ENCODE measurements around the gene KIF22. TPM values are rescaled to one million over a fixed set of nuclear protein-coding genes. Genes with fewer than 3 reads are reported as not detected.
"Not testable (repeated sequence)": the region's sequence is repeated elsewhere in the genome, so short reads cannot be mapped to it uniquely, and the experiment has no call there.

KIF22 gene
- total and polyA plus RNA-seq, 5 donors = 19.0 to 89.6 (median 48.2) TPM

GRCh38 chr16:29831490-29831889 is 40.9 kb downstream of the KIF22 start:
- no peak overlapping the region for H3K27ac ChIP-seq (ENCODE audit: low read length)
- no peaks in the 10 kb centered on the region for H3K9me3 ChIP-seq (ENCODE audit: control insufficient read depth, low read length)
- no peak for DNase-seq
- ATAC-seq = peak in 1 of 2 donors; percentile 16
- H3K4me3 ChIP-seq (ENCODE audit: low read length) = no peak overlapping the region
- 74% methylated on average over 2 of the region's 2 CpGs for WGBS
- H3K4me1 ChIP-seq (ENCODE audit: control insufficient read depth, insufficient read depth, low read length) = no peaks in the 10 kb centered on the region
- no peaks in the 10 kb centered on the region for H3K27me3 ChIP-seq (ENCODE audit: control insufficient read depth, insufficient read depth)
- intact Hi-C loops (cut with DNase I) = no loop called here

GRCh38 chr16:29833219-29833618 is 42.7 kb downstream of the KIF22 start:
- 96% methylated on average over 4 of the region's 4 CpGs for WGBS
- H3K9me3 ChIP-seq (ENCODE audit: control insufficient read depth, low read length); H3K4me3 ChIP-seq (ENCODE audit: low read length); H3K27ac ChIP-seq (ENCODE audit: low read length); intact Hi-C loops (cut with DNase I); H3K27me3 ChIP-seq (ENCODE audit: control insufficient read depth, insufficient read depth); ATAC-seq; H3K4me1 ChIP-seq (ENCODE audit: control insufficient read depth, insufficient read depth, low read length); DNase-seq: not testable (repeated sequence)

GRCh38 chr16:29834079-29834478 is 43.5 kb downstream of the KIF22 start:
- 92% methylated on average over 5 of the region's 5 CpGs for WGBS
- Histone ChIP-seq H3K27ac (ENCODE audit: low read length) (no peak overlapping the region), H3K4me3 (ENCODE audit: low read length) (no peak overlapping the region), H3K9me3 (ENCODE audit: control insufficient read depth, low read length) (no peaks in the 10 kb centered on the region), H3K27me3 (ENCODE audit: control insufficient read depth, insufficient read depth) (no peaks in the 10 kb centered on the region), H3K4me1 (ENCODE audit: control insufficient read depth, insufficient read depth, low read length) (no peaks in the 10 kb centered on the region)
- ATAC-seq = no peak
- no peak for DNase-seq
- intact Hi-C loops (cut with DNase I) = no loop called here

- intact Hi-C loops (cut with DNase I) = no loop called here
- WGBS = 92% methylated on average over 7 of the region's 7 CpGs
- no peak for ATAC-seq
- Histone ChIP-seq H3K4me3 (ENCODE audit: low read length) (no peak overlapping the region), H3K27me3 (ENCODE audit: control insufficient read depth, insufficient read depth) (no peaks in the 10 kb centered on the region), H3K4me1 (ENCODE audit: control insufficient read depth, insufficient read depth, low read length) (no peaks in the 10 kb centered on the region), H3K27ac (ENCODE audit: low read length) (no peak overlapping the region), H3K9me3 (ENCODE audit: control insufficient read depth, low read length) (no peaks in the 10 kb centered on the region)
- no peak for DNase-seq
These were observed 45.4 kb downstream of the KIF22 start for GRCh38 chr16:29835926-29836325.

- H3K27me3 ChIP-seq (ENCODE audit: control insufficient read depth, insufficient read depth) = no peaks in the 10 kb centered on the region
- H3K4me3 ChIP-seq (ENCODE audit: low read length) = no peak overlapping the region
- WGBS = 83% methylated on average over 15 of the region's 15 CpGs
- DNase-seq (no peak), ATAC-seq (no peak)
- no peaks in the 10 kb centered on the region for H3K9me3 ChIP-seq (ENCODE audit: control insufficient read depth, low read length)
- H3K4me1 ChIP-seq (ENCODE audit: control insufficient read depth, insufficient read depth, low read length) = no peaks in the 10 kb centered on the region
- no peak overlapping the region for H3K27ac ChIP-seq (ENCODE audit: low read length)
- intact Hi-C loops (cut with DNase I) = no loop called here
These were observed 46.1 kb downstream of the KIF22 start for GRCh38 chr16:29836623-29837022.

- no peak for DNase-seq
- 92% methylated on average over 5 of the region's 5 CpGs for WGBS
These were observed 47.3 kb downstream of the KIF22 start for GRCh38 chr16:29837841-29838240.

GRCh38 chr16:29839822-29840221 is 49.3 kb downstream of the KIF22 start:
- 69% methylated on average over 6 of the region's 6 CpGs for whole genome bisulfite sequencing
- DNase-seq (no peak), ATAC-seq (peak in 1 of 2 donors; percentile 27)
- H3K9me3 ChIP-seq (ENCODE audit: control insufficient read depth, low read length) = no peaks in the 10 kb centered on the region
- no peaks in the 10 kb centered on the region for H3K4me1 ChIP-seq (ENCODE audit: control insufficient read depth, insufficient read depth, low read length)
- no peak overlapping the region for H3K4me3 ChIP-seq (ENCODE audit: low read length)
- H3K27ac ChIP-seq (ENCODE audit: low read length) = no peak overlapping the region
- H3K27me3 ChIP-seq (ENCODE audit: control insufficient read depth, insufficient read depth) = no peaks in the 10 kb centered on the region
- intact Hi-C loops (cut with DNase I) = no loop called here

More at GRCh38 chr16:29837841-29838240, 47.3 kb downstream of the KIF22 start:
- H3K4me1 ChIP-seq (ENCODE audit: control insufficient read depth, insufficient read depth, low read length) = no peaks in the 10 kb centered on the region
- no peak overlapping the region for H3K4me3 ChIP-seq (ENCODE audit: low read length)
- no peak for ATAC-seq
- intact Hi-C loops (cut with DNase I) = no loop called here
- H3K27ac ChIP-seq (ENCODE audit: low read length) = no peak overlapping the region
- no peaks in the 10 kb centered on the region for H3K27me3 ChIP-seq (ENCODE audit: control insufficient read depth, insufficient read depth)
- H3K9me3 ChIP-seq (ENCODE audit: control insufficient read depth, low read length) = no peaks in the 10 kb centered on the region

GRCh38 chr16:29840240-29840639 is 49.7 kb downstream of the KIF22 start:
- H3K9me3 ChIP-seq (ENCODE audit: control insufficient read depth, low read length) = no peaks in the 10 kb centered on the region
- no peak for DNase-seq
- H3K4me3 ChIP-seq (ENCODE audit: low read length) = no peak overlapping the region
- ATAC-seq = no peak
- H3K27me3 ChIP-seq (ENCODE audit: control insufficient read depth, insufficient read depth) = no peaks in the 10 kb centered on the region
- no peak overlapping the region for H3K27ac ChIP-seq (ENCODE audit: low read length)
- intact Hi-C loops (cut with DNase I) = no loop called here
- WGBS = 77% methylated on average over 10 of the region's 10 CpGs
- H3K4me1 ChIP-seq (ENCODE audit: control insufficient read depth, insufficient read depth, low read length) = no peaks in the 10 kb centered on the region

GRCh38 chr16:29841631-29842030 is 51.1 kb downstream of the KIF22 start:
- no peaks in the 10 kb centered on the region for H3K4me1 ChIP-seq (ENCODE audit: control insufficient read depth, insufficient read depth, low read length)
- intact Hi-C loops (cut with DNase I) = no loop called here
- DNase-seq (no peak), ATAC-seq (no peak)
- no peak overlapping the region for H3K4me3 ChIP-seq (ENCODE audit: low read length)
- H3K9me3 ChIP-seq (ENCODE audit: control insufficient read depth, low read length) = no peaks in the 10 kb centered on the region
- no peaks in the 10 kb centered on the region for H3K27me3 ChIP-seq (ENCODE audit: control insufficient read depth, insufficient read depth)
- H3K27ac ChIP-seq (ENCODE audit: low read length) = no peak overlapping the region
- 92% methylated on average over 23 of the region's 23 CpGs for WGBS

- Histone ChIP-seq H3K9me3 (ENCODE audit: control insufficient read depth, low read length) (no peaks in the 10 kb centered on the region), H3K27ac (ENCODE audit: low read length) (no peak overlapping the region), H3K4me3 (ENCODE audit: low read length) (no peak overlapping the region), H3K4me1 (ENCODE audit: control insufficient read depth, insufficient read depth, low read length) (no peaks in the 10 kb centered on the region), H3K27me3 (ENCODE audit: control insufficient read depth, insufficient read depth) (no peaks in the 10 kb centered on the region)
- intact Hi-C loops (cut with DNase I) = no loop called here
- 94% methylated on average over 9 of the region's 9 CpGs for WGBS
- ATAC-seq = no peak
- no peak for DNase-seq
These were observed 52.3 kb downstream of the KIF22 start for GRCh38 chr16:29842732-29843346.

GRCh38 chr16:29843931-29844330 is 53.4 kb downstream of the KIF22 start:
- no peak for DNase-seq
- WGBS = 89% methylated on average over 8 of the region's 8 CpGs
- no peak for ATAC-seq
- H3K27me3 ChIP-seq (ENCODE audit: control insufficient read depth, insufficient read depth) = no peaks in the 10 kb centered on the region
- no peaks in the 10 kb centered on the region for H3K4me1 ChIP-seq (ENCODE audit: control insufficient read depth, insufficient read depth, low read length)
- H3K9me3 ChIP-seq (ENCODE audit: control insufficient read depth, low read length) = no peaks in the 10 kb centered on the region
- intact Hi-C loops (cut with DNase I) = no loop called here
- H3K4me3 ChIP-seq (ENCODE audit: low read length) = no peak overlapping the region
- no peak overlapping the region for H3K27ac ChIP-seq (ENCODE audit: low read length)

All from right cardiac atrium (tissue), 5 donors.